Activated T-helper 9 cell treated with anti-CD3 and anti-CD28 coated beads, Interleukin-2, amount 50 U/mL, for 16 hours (primary cell): ENCODE results near the gene KCNIP4.
"Not testable (repeated sequence)": the region's sequence is repeated elsewhere in the genome, so short reads cannot be mapped to it uniquely, and the experiment has no call there.

Experiments
- DNase-seq: peaks from one replicate; pipeline ENCODE4 v3.0.0-alpha.2; 2020; ENCODE audit warnings: low read depth

The KCNIP4 gene

DNA sequence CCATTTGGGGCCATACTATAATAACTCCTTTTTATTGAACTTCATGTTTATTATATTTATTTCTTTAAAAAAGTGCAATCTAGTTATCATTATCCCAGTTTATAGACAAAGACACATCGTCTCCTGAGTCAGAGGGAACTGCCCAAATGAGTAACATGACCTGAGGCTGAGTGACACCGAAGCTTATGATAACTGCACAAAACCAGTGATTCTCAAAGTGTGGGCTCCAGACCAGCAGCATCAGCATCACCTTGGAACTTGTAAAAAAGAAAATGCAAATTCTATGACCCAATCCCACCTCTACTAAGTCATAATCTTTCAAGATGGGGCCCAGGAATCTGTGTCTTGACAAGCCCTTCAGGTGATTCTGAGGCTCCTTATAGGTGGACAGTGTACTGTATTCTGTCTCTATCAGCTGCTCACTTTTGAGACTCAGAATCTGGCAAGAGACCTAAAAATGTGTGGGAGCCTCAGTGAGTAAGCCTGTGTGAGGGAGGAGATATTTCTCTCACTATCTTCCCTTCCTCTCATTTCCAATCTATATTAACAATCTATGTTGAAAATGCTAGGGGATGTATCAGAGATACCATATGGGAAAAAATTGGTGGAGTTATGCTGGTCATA lies 1101.3 kb downstream of the KCNIP4 start:
- no peak for DNase-seq

DNA sequence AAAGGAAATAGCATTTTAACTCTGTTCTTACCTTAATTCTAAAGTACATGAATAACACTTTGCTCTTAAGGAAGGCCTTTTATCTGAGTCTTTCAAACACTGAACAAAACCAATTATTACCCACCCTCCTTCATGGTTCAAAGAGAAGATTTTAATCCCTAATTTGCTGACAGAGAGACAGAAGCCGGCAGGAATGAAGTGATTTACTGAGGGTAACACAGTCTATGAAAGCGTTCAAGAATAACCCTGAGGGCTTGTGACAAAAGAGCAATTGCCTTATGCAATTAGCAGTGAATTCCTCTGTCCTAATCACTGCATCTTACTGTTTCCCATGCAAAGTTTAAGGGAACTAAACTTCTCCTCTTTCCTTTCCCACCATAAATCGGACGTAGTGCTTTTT lies 1104.3 kb downstream of the KCNIP4 start:
- DNase-seq = no peak

DNA sequence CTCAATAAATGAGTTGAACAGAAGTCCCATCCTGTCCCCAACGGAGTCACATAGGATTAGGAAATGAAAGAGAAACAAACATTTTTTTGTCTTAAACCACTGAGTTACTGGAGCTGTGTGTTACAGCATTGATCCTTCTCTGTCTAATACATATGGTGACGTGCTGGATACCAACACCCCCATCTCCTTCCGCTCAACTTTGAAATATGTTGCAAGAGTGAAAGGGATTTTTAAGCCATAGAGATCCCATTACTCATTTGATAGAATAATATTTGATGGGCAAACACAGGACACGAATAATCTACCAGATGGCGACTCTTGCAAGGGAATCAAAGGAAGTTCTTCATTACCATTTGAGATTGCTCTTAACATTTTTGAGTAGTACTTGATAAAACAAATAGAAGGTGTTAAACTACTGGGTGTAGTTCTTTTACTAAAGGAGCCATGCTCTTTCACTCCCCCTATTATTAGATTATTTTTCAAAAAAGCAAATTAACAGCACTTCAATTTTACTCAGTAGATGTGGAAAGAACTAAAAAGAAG lies 1107.9 kb downstream of the KCNIP4 start:
- DNase-seq = no peak

DNA sequence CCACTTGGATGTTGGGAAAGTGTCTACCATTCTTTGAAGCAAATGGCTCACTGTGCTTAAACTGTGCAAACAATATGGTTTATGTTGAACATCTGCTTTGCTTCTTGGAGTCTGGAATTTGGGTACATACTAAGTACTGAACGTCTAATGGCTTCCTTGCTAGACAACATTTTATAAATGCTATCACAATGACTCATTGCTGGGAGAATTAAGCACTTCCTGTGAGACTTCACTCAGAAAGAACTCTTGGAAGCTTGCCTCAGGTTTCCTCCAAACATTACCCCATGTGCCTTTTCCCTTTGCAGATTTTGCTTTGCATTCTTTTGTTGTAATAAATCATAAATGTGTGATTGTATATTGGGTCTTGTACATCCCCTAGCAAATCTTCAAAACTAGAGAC lies 1108.6 kb downstream of the KCNIP4 start:
- DNase-seq = no peak

DNA sequence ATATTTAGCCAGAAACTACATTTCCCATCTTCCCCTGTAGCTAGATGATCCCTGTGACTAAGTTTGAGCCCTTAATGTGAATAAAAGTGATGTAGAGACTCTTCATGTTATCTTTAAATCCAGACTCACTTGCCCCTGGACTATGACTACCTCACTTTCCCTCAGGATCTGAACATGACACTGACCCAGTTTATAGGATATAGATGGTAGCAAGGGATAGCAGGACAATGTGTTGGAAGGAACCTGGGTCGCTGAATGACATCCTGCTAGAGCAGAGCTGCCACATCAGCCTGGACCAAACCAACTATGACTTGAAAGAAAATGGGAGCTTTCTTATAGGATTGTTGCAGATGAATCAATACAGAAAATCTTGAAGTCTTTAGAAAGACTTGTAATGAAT lies 1110.1 kb downstream of the KCNIP4 start:
- DNase-seq = no peak

DNA sequence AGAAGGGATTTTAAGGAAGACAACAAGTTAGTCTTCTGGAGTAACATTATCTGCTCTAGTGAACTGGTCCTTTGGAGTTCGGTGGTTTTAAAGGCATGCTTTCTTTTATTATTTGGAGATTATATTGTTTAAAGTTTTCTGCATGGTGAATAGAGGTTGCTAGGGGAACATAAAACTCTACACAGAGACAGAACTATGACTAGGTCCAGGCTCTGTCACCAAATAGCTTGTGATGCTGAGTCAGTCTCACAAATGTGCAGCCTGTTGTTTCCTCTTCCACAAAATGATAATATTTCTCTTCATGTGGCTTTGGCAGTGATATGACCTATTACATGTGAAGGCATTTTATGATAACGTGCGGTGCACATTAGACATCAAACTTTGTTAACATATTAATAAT lies 1115.7 kb downstream of the KCNIP4 start:
- no peak for DNase-seq

DNA sequence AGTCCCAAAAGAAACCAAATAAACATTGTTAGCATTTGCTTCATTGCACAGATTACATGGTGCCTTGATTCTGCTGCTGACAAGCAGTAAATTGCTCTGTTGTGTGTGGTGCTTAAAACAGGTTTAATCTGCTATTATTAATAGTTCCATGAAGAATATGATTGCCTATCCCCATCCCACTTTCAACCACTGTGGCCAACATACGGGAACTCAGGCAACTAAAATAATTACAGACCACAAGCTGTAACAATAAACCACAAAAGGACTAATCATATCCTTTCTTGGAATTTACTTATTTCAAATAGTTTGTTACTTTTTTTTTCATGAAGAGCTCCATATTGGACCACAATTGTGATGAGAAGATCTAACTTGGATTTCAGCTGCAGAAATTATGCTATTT lies 1116.8 kb downstream of the KCNIP4 start:
- DNase-seq = no peak

DNA sequence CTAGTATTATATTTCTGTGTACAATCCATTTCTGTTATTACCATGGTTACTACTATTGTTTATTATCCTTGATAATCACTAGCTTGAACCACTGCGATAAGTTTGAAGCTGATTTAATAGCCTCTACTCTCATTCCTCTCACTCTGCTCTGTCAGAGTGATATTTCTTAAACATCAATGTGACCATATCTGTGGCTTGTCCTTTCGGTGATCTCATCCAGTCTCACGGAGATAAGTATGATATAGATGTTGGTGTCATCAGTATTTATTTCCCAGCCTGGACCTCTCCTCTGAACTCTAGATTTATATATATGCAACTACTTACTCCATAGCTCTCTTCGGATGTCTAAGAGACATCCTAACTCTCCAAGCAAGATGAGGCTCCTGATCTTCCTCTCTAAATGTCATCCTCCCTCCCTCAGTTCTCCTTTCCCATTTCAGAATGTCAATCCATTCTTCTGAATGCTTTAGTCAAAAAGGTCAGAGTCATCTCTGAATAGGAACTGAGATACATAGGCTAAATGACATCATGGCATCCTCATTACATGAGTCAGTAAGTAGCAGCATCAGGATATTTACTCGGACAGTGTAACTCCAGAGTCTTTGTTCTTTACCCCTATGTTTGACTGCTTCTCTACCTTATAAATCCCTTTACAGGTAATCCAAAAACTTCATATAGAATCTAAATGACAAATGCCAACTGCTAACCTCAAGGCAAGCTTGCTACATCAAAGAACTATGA lies 1118.8 kb downstream of the KCNIP4 start:
- DNase-seq = no peak

DNA sequence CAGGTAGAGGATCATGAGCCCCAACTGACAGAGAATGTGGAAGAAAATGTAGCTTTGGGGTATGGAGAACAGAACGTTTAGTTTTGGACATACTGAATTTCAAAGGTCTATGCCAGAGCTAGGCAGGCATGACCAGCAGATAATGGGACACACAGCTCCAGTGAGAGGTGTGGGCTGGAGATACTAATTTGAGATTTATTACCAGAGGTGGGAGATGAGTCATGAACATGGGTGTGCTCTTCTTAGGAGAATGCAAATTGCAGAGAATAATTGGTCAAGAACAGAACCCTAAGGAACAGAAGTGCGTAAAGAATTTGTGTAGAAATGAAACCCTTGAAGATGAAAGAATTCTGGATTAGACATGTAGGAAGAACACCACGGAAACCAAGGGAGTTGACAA lies 1123.1 kb downstream of the KCNIP4 start:
- DNase-seq = no peak

DNA sequence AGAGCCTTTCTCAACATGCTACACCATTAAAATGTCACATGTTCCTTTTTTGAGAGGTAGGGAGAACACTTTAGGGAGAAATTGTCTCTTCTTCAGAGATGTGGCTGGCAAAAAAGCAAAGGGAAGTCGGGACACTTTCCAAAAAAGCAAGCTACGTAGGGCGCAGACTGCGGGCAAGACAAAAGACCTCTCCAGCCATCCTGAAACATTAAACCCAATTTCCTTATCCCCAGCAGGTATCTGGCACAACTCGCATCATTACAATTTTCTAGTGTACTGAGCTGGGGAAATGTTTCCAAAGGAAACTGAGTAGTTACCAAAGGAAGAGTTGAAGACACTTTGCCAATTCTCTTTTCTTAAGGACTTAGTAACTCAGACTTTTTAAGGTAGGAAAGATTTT lies 1132.3 kb downstream of the KCNIP4 start:
- no peak for DNase-seq

DNA sequence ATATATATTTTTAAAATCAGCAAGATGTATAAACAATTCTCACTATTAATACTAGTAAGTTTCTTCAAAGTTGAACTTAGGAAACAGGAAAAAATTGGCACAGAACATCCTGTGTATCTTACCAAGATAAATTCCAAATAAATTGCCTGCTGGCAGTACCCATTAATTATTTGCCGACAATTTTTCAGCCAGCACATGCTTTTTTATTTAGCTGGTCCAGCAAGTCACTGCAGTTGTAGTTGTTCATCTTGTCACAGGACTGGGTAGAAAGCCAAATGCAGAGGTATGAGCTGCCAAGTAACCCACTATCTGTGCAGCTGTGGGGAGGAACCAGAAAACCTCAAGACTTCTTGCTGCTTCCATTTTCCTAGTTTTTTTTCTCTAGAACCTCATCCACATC lies 1134.9 kb downstream of the KCNIP4 start:
- DNase-seq = no peak

DNA sequence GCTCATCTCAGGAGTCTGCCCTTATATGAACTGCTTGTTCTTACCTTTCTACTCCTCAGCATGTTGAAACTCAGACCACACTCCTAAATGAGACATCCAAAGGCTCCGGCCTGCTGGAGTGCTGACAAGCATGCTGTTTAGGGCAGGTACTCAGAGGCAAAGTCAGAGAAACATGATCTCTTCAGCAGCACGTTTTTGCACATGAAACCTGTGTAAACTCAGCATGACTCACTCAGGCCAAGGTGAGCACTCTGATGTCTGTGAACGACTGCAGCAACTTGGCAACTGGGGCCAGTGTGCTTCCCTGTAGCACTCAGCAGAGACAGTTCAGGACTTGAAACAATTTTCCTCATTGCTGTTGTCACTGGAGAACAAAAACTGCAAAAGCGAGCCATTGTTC lies 1138.8 kb downstream of the KCNIP4 start:
- no peak for DNase-seq

DNA sequence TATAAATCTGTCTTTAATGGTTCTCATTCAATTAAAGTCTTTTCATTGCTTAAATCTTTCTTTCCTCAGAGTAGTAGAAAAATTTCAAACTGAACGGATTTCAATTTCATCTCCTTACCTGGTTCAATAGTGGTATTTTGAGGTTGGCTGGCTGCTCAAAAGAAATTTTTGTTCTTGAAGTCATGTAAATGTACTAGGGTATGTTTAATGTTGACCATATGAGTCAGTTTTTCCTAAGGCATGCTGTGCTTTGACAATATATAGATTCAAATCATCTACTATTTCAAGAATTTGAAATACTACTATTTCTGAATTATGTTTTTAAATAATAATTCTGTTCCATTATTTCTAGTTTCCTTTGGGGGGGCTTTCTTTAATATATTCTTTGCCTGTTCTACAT lies 1142.9 kb downstream of the KCNIP4 start:
- DNase-seq = no peak

DNA sequence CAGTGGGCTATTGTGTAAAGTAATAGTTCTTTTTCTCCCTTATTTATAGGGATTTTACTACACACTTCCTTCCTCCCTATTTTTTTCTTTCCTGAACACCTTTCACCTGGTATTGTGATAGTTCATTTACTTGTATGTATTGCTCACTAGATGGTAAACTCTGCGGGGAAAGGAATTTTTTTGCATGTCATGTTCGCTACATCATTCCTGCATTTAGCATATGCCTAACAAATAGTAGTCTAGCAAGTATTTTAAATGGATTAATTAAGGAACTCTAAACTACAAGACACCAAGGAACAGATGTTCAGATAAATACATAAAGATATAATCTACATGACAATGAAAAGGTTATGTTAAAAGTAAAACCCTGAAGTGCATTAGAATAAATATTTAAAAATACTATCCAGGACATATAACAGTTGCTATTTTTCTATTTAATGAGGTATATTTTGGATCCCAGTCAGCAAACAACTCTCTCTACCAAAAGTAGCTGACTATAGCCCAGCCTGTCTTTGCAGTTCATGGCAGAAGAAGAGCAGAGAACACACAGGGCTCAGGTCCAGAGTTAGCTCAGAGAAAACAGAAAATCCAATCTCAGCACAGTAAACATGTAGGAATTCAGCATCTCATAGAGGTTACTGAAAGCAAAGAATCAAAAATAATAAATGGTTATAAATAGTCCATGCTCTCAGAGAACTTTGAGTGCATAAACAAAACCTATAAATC lies 1160.5 kb downstream of the KCNIP4 start:
- no peak for DNase-seq

DNA sequence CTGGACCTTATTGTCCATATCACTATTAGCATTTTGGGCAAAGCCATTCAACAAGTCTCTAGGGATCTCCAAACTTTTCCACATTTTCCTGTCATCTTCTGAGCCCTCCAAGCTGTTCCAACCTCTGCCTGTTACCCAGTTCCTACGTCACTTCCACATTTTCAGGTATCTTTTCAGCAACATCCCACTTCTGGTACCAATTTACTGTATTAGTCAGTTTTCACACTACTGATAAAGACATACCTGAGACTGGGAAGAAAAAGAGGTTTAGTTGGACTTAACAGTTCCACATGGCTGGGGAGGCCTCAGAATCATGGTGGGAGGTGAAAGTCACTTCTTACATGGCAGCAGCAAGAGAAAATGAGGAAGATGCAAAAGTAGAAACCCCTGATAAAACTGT lies 1165.4 kb downstream of the KCNIP4 start:
- DNase-seq = not testable (repeated sequence)

DNA sequence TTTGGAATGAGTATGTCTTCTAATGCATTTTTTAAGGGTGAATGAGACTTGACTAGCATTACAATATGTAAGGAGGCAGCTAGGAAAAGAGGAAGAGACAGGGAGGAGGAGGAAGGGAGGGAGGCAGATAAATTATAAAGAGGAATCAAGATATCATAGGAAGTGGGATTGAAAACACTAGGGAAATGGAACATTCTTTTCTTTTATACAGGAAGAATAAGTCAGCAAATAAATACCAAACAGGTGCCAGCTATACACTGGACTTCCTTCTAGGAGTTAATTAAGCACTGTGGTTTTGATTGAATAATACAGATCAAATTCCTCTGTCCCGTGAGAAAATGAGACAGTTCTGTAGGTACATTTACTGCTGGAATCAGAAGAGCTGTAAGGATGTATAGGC lies 1169.7 kb downstream of the KCNIP4 start:
- DNase-seq = no peak

DNA sequence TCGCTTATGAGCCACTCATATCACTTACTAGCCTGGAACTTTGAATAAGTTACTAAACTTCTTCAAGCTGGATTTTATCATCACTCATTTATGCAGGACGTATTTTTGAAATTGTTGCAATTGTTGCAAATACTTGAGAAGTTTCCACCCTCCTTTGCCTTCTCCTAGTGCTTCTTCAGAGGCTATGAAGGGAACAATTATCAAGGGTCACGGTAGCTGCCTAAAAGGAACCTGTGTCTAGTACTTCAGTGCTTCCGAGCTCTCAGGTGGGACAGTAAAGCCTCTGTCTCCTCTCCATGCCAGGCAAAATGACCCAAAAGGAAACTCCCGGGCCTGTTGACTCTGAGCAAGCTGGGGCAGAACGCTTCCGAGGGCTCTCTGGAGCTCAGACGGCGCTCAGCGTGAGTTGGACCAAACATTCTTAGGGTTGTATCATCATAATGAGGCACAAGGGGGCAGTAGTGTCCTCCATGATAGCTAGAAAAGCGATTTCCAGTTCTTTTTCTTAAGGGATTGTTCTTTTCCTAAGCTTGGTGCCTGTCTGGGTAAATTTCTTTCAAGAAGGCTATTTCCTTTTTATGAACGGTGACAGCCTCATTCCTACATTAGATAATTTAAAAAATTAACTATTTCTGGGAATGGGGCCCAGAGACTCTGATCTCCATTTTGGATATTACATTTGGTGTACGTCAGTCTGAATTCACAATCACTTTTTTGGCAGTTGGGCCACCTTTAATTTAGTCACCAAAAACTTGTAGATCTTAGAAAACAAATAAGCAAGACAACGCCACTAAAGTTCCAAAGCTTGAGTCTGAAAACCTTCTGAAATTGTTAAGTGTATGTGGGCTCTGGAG lies 1175.2 kb downstream of the KCNIP4 start:
- no peak for DNase-seq

DNA sequence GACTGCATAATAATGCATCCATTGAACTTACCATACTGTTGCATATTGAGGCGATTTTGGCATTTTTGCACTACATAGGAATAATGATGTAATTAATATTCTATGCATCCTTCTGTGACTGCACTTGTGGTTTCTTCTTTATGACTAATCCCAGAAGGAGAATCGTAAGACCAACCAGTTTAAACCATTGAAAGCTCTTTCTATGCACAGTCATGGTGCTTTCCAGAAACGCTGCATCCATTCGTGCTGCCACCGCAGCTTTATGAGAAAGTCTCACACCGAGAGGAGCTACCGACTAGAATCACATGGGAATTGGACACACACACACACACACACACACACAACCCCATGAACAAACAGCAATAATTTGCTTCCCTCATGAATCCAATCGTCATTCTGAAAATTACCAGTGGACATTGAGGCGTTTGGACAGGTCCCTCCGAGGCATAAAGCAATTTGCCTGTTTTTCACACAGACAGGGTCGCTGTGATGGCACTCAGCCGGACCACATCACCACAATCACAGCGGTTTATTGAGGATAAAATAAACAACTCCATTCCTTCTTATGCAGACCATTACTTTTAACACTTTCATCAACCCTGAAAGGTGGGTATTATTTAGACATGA lies 1184.1 kb downstream of the KCNIP4 start:
- no peak for DNase-seq

DNA sequence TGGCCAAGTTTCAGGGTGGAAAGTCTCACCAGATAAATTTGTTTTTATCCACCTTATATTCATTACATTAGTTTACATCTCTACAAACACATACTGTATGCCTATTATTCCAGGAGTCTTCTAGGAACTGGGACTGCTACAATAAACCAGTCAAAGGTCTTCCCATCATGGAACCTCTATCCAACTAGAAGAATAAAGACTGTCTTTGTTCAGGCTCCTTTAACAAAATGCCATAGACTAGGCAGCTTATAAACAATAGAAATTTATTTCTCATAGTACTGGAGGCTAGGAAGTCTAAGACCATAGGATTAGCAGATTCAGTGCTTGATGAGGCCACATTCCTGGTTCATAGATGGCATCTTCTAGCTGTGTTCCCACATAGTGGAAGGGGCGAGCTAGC lies 1186.7 kb downstream of the KCNIP4 start:
- no peak for DNase-seq

DNA sequence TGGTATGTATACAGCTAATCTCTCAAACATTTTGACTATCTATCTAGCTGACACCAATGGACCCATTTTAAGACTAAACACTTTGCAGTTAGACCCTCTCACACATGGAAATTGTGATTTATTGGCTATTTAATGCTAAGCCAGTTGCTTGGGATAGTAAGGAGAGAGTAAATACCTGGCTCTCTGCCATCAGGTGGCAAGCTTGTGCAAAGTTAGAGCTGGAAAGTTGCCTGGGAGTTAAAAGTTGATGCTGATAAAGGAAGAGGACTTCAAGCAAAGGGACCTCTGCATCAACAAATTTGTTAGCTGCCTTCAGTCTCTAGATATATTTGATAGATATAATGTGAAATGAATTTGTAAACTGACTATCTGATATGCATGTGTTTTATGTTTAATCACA lies 1187.2 kb downstream of the KCNIP4 start:
- no peak for DNase-seq

DNA sequence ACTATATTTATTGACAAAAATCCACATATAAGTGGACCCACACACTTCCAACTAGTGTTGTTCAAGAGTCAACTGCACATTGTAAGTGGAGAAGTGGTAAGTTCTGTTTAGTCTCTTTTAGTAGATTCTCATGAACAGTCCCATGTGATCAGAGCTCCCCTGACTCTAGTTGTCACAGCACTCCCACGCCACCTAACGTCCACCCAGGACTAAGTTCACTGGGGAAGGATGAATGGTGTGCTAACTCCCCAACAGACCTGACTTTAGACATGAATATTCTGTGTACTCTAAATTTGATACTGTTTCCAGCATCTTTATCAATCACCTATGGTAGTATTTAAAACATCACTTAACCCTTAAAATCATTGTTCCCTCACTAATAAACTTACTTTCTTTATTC lies 1188.5 kb downstream of the KCNIP4 start:
- no peak for DNase-seq

DNA sequence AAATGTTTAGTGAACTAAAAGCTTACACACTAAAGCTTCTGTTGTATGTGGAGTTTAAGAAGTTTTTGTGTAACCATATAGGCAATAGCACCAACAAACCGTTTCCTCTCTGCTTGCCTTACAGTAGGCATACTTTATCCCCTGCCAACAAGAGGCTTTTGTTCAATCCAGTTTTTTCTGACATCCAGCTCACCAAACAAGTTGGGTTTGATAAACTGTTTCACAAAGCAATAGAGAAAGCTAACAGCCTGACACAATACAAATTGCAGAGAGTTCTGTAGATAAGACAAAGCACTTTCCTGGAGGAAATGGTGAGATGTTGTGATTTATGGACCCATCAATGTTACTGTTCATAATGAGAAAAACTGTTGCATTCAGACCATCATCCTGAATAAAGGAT lies 1194.5 kb downstream of the KCNIP4 start:
- DNase-seq = no peak
